Neutrophil (primary cell): ENCODE measurements around the gene DDC.
"Not testable (repeated sequence)": the region's sequence is repeated elsewhere in the genome, so short reads cannot be mapped to it uniquely, and the experiment has no call there.

ENCODE experiments used
- H3K27ac ChIP-seq: fragments of 200-600 bp; sonication (generic); 2 replicates; pipeline ENCODE4 v1.5.1; 2016; ENCODE audit warnings: mild to moderate bottlenecking, moderate library complexity
- H3K27me3 ChIP-seq: fragments of 200-600 bp; sonication (generic); 2 replicates; pipeline ENCODE4 v1.6.0; 2016; ENCODE audit warnings: mild to moderate bottlenecking
- H3K36me3 ChIP-seq: fragments of 200-600 bp; sonication (generic); 2 replicates; pipeline ENCODE4 v1.5.1; 2017
- H3K4me1 ChIP-seq, 2 experiments: fragments of 200-600 bp in 1 of 2; sonication (generic) in 1 of 2; 1 replicate in 1 of 2; 2 replicates in 1 of 2; pipeline versions ENCODE4 v1.5.1 to v1.6.1; 2013 to 2016; ENCODE audit warnings: low read depth in 1 of 2, low read length in 1 of 2, mild to moderate bottlenecking in 1 of 2, moderate library complexity in 1 of 2; ENCODE audit not compliant: control insufficient read depth in 1 of 2, insufficient read depth in 1 of 2
- H3K4me3 ChIP-seq, 2 experiments: fragments of 200-600 bp in 1 of 2; sonication (generic) in 1 of 2; 1 replicate in 1 of 2; 2 replicates in 1 of 2; pipeline ENCODE4 v1.5.1; 2013 to 2016; ENCODE audit warnings: low read depth in 1 of 2, low read length in 1 of 2, mild to moderate bottlenecking in 1 of 2, moderate library complexity in 1 of 2
- H3K9me3 ChIP-seq: fragments of 200-600 bp; sonication (generic); 2 replicates; pipeline ENCODE4 v1.5.1; 2016
- CTCF ChIP-seq: fragments of 200-600 bp; sonication (generic); IDR thresholded peaks from 2 replicates; pipeline ENCODE4 v1.5.1; 2016; ENCODE audit warnings: antibody characterized with exemption

Gene DDC

GRCh38 chr7:50552139-50552538 is 13.1 kb downstream of the DDC start:
- H3K27ac ChIP-seq: no peak overlapping the region
- H3K4me1 ChIP-seq: no peaks in the 10 kb centered on the region
- TF ChIP-seq CTCF: no peak
- no peaks in the 10 kb centered on the region for H3K36me3 ChIP-seq
- no peak overlapping the region for H3K4me3 ChIP-seq
- peaks cover 21% of the 10 kb centered on the region for H3K27me3 ChIP-seq
- no peaks in the 10 kb centered on the region for H3K9me3 ChIP-seq

- H3K4me3 ChIP-seq, H3K27me3 ChIP-seq, H3K27ac ChIP-seq: not testable (repeated sequence)
Measured at GRCh38 chr7:50545613-50546012, 19.6 kb downstream of the DDC start.

GRCh38 chr7:50544992-50545391 is 20.2 kb downstream of the DDC start:
- no peaks in the 10 kb centered on the region for H3K36me3 ChIP-seq
- H3K27ac ChIP-seq: no peak overlapping the region
- no peak for TF ChIP-seq CTCF
- no peak overlapping the region for H3K4me3 ChIP-seq
- no peaks in the 10 kb centered on the region for H3K9me3 ChIP-seq
- H3K27me3 ChIP-seq: no peaks in the 10 kb centered on the region
- H3K4me1 ChIP-seq: no peaks in the 10 kb centered on the region

More at GRCh38 chr7:50545613-50546012, 19.6 kb downstream of the DDC start:
- H3K4me1 ChIP-seq, H3K9me3 ChIP-seq, H3K36me3 ChIP-seq: not testable (repeated sequence)

GRCh38 chr7:50543776-50544442 is 21.3 kb downstream of the DDC start:
- Histone ChIP-seq H3K27ac (no peak overlapping the region), H3K9me3 (no peaks in the 10 kb centered on the region), H3K36me3 (no peaks in the 10 kb centered on the region), H3K27me3 (no peaks in the 10 kb centered on the region), H3K4me1 (no peaks in the 10 kb centered on the region), H3K4me3 (no peak overlapping the region)
- no peak for TF ChIP-seq CTCF

- TF ChIP-seq CTCF: no peak
- Histone ChIP-seq H3K27me3 (no peaks in the 10 kb centered on the region), H3K9me3 (no peaks in the 10 kb centered on the region), H3K4me3 (no peak overlapping the region), H3K36me3 (no peaks in the 10 kb centered on the region), H3K27ac (no peak overlapping the region), H3K4me1 (no peaks in the 10 kb centered on the region)
Measured at GRCh38 chr7:50542132-50542531, 23.1 kb downstream of the DDC start.

GRCh38 chr7:50540785-50541579 is 24.2 kb downstream of the DDC start:
- TF ChIP-seq CTCF: no peak
- Histone ChIP-seq H3K9me3 (no peaks in the 10 kb centered on the region), H3K27me3 (no peaks in the 10 kb centered on the region), H3K36me3 (no peaks in the 10 kb centered on the region), H3K4me3 (no peak overlapping the region), H3K4me1 (no peaks in the 10 kb centered on the region), H3K27ac (no peak overlapping the region)
